ENCODE data around the gene FMN1. TPM values are rescaled to one million over a fixed set of nuclear protein-coding genes. Genes with fewer than 3 reads are reported as not detected.

The FMN1 gene
- polyA plus RNA-seq, 1 donor from 2014 or later, result 0.40 TPM

DNA sequence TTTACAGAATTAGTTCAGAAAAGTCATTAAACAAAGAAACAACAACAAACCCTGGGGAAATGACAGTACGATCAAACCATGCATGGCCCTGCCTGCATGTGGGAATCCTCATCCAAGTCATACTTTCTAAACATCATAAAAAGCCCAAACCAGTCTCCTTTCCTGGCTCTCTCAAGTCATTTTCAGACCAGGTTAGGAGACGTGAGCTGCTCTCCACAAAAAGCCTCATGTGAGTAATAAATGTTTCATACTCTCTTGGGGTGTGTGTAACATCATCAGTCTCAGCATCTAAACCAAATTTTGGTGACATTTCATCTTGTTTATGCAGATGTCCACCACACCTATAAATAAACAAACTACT lies 457.8 kb downstream of the FMN1 start:
- no peaks in the 10 kb centered on the region for H3K9me2 ChIP-seq (ENCODE audit: insufficient read depth, low read length)

DNA sequence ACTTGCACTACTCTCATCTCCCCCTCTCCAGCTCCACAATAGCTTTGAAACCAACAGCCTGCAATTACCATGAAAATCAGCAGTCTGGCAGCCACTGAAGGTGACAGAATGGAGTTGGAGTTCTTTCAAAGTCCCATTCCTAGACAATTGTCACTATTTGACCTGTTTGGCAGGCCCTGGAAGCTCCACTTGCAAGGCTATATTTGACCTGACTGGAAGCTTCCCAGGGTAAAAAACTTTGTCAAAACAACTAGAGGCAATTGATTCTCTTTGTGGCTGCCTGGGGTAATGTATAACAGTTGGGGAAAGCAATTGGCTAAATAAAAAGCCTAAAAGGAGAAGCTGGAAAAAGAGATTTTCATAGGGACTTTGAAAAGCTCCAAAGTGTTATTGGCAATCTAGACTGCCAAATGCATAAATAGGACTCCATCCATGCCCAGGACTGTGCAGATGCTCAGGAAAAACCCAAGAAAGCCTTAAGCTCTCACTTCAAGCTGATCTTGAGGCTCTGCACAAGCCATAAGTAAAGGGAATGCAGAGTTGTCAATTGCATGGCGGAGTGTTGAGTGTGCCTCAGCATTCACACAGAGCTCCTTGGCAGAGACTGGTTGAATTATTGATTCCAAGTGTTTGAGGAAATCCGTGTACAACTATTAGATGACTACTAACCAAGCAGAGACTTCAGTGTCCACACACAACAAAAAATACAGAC lies 458.4 kb downstream of the FMN1 start:
- Histone ChIP-seq H4K20me1 (ENCODE audit: insufficient read depth) (no peaks in the 10 kb centered on the region), H3K27me3 (ENCODE audit: insufficient read depth, low read depth, low read length) (no peaks in the 10 kb centered on the region), H3K4me2 (ENCODE audit: low read length) (no peak overlapping the region), H3K36me3 (ENCODE audit: insufficient read depth, low read length) (no peaks in the 10 kb centered on the region), H3K9me3 (ENCODE audit: low read length) (peaks cover 4% of the 10 kb centered on the region), H3K9ac (ENCODE audit: low read length) (no peak overlapping the region), H3K9me2 (ENCODE audit: insufficient read depth, low read length) (no peaks in the 10 kb centered on the region), H2AFZ (ENCODE audit: low read depth, low read length) (no peak overlapping the region), H3K4me3 (ENCODE audit: low read length) (no peak overlapping the region), H3K79me2 (replicated peaks; ENCODE audit: insufficient read depth, low read length) (no peaks in the 10 kb centered on the region), H3F3A (ENCODE audit: insufficient read depth, low read length, poor library complexity, severe bottlenecking) (no peaks in the 10 kb centered on the region), H3K27ac (ENCODE audit: low read length) (no peak overlapping the region)
- TF ChIP-seq EP300 (conservative IDR thresholded peaks at IDR 0.05; ENCODE audit: poor library complexity, severe bottlenecking) (no peak), EZH2 (IDR thresholded peaks at IDR 0.05; ENCODE audit: borderline replicate concordance, insufficient read depth, low read length, poor library complexity, severe bottlenecking) (no peak), TAF1 (IDR thresholded peaks at IDR 0.05; ENCODE audit: low read depth) (no peak), SMC3 (conservative IDR thresholded peaks at IDR 0.05; ENCODE audit: poor library complexity) (no peak), MXI1 (conservative IDR thresholded peaks at IDR 0.05; ENCODE audit: poor library complexity, severe bottlenecking) (no peak), RAD21 (conservative IDR thresholded peaks at IDR 0.05) (no peak), POLR2AphosphoS5 (IDR thresholded peaks at IDR 0.05) (no peak)
- TF ChIP-seq, protein P1, sequence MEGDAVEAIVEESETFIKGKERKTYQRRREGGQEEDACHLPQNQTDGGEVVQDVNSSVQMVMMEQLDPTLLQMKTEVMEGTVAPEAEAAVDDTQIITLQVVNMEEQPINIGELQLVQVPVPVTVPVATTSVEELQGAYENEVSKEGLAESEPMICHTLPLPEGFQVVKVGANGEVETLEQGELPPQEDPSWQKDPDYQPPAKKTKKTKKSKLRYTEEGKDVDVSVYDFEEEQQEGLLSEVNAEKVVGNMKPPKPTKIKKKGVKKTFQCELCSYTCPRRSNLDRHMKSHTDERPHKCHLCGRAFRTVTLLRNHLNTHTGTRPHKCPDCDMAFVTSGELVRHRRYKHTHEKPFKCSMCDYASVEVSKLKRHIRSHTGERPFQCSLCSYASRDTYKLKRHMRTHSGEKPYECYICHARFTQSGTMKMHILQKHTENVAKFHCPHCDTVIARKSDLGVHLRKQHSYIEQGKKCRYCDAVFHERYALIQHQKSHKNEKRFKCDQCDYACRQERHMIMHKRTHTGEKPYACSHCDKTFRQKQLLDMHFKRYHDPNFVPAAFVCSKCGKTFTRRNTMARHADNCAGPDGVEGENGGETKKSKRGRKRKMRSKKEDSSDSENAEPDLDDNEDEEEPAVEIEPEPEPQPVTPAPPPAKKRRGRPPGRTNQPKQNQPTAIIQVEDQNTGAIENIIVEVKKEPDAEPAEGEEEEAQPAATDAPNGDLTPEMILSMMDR (IDR thresholded peaks at IDR 0.05; ENCODE audit: poor library complexity, severe bottlenecking), result no peak
- TF ChIP-seq, protein P2, sequence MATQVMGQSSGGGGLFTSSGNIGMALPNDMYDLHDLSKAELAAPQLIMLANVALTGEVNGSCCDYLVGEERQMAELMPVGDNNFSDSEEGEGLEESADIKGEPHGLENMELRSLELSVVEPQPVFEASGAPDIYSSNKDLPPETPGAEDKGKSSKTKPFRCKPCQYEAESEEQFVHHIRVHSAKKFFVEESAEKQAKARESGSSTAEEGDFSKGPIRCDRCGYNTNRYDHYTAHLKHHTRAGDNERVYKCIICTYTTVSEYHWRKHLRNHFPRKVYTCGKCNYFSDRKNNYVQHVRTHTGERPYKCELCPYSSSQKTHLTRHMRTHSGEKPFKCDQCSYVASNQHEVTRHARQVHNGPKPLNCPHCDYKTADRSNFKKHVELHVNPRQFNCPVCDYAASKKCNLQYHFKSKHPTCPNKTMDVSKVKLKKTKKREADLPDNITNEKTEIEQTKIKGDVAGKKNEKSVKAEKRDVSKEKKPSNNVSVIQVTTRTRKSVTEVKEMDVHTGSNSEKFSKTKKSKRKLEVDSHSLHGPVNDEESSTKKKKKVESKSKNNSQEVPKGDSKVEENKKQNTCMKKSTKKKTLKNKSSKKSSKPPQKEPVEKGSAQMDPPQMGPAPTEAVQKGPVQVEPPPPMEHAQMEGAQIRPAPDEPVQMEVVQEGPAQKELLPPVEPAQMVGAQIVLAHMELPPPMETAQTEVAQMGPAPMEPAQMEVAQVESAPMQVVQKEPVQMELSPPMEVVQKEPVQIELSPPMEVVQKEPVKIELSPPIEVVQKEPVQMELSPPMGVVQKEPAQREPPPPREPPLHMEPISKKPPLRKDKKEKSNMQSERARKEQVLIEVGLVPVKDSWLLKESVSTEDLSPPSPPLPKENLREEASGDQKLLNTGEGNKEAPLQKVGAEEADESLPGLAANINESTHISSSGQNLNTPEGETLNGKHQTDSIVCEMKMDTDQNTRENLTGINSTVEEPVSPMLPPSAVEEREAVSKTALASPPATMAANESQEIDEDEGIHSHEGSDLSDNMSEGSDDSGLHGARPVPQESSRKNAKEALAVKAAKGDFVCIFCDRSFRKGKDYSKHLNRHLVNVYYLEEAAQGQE (IDR thresholded peaks at IDR 0.05; ENCODE audit: borderline replicate concordance), result no peak

More for the DNA sequence above, 457.8 kb downstream of the FMN1 start:
- no peaks in the 10 kb centered on the region for H3K27me3 ChIP-seq (ENCODE audit: insufficient read depth, low read depth, low read length)
- no peaks in the 10 kb centered on the region for H3F3A ChIP-seq (ENCODE audit: insufficient read depth, low read length, poor library complexity, severe bottlenecking)
- no peak overlapping the region for H3K27ac ChIP-seq (ENCODE audit: low read length)
- H3K4me3 ChIP-seq (ENCODE audit: low read length), result no peak overlapping the region
- H2AFZ ChIP-seq (ENCODE audit: low read depth, low read length), result no peak overlapping the region
- H3K36me3 ChIP-seq (ENCODE audit: insufficient read depth, low read length), result no peaks in the 10 kb centered on the region
- TF ChIP-seq MXI1 (conservative IDR thresholded peaks at IDR 0.05; ENCODE audit: poor library complexity, severe bottlenecking) (no peak), RAD21 (conservative IDR thresholded peaks at IDR 0.05) (no peak), EP300 (conservative IDR thresholded peaks at IDR 0.05; ENCODE audit: poor library complexity, severe bottlenecking) (no peak), SMC3 (conservative IDR thresholded peaks at IDR 0.05; ENCODE audit: poor library complexity) (no peak), TAF1 (IDR thresholded peaks at IDR 0.05; ENCODE audit: low read depth) (no peak)
- TF ChIP-seq, protein P1 (IDR thresholded peaks at IDR 0.05; ENCODE audit: poor library complexity, severe bottlenecking), result no peak
- TF ChIP-seq, protein P2 (IDR thresholded peaks at IDR 0.05; ENCODE audit: borderline replicate concordance), result no peak
- H3K9ac ChIP-seq (ENCODE audit: low read length), result no peak overlapping the region
- no peaks in the 10 kb centered on the region for H4K20me1 ChIP-seq (ENCODE audit: insufficient read depth)
- peaks cover 4% of the 10 kb centered on the region for H3K9me3 ChIP-seq (ENCODE audit: low read length)
- no peak overlapping the region for H3K4me2 ChIP-seq (ENCODE audit: low read length)
- no peaks in the 10 kb centered on the region for H3K79me2 ChIP-seq (replicated peaks; ENCODE audit: insufficient read depth, low read length)
